Prostate gland (tissue), 1 donor: ENCODE data around the gene FAAH.

Experiments used
- POLR2A ChIP-seq: fragments of 450-650 bp; IDR thresholded peaks from one replicate; pipeline ENCODE4 v1.6.1; 2016; ENCODE audit warnings: antibody characterized with exemption, mild to moderate bottlenecking
- POLR2AphosphoS5 ChIP-seq: sonication (generic); formaldehyde crosslinking; IDR thresholded peaks from one replicate; pipeline ENCODE4 v1.6.1; 2017; ENCODE audit warnings: antibody characterized with exemption

GRCh38 chr1:46447499-46448108, 53.5 kb downstream of the FAAH start:
- TF ChIP-seq POLR2A (no peak), POLR2AphosphoS5 (no peak)
